B cell (primary cell): ENCODE measurements around the gene TBXA2R.

ENCODE experiments used
- EZH2 ChIP-seq: IDR thresholded peaks from 2 replicates; pipeline ENCODE4 v1.6.1; 2012; ENCODE audit warnings: borderline replicate concordance, low read depth, mild to moderate bottlenecking, moderate library complexity, low read length; ENCODE audit not compliant: insufficient read depth, poor library complexity, severe bottlenecking
- TF ChIP-seq, protein P1 (sequence below): fragments of 200-600 bp; IDR thresholded peaks from one replicate; pipeline ENCODE4 v1.8.0; 2022; ENCODE audit warnings: antibody characterized with exemption, mild to moderate bottlenecking

DNA sequence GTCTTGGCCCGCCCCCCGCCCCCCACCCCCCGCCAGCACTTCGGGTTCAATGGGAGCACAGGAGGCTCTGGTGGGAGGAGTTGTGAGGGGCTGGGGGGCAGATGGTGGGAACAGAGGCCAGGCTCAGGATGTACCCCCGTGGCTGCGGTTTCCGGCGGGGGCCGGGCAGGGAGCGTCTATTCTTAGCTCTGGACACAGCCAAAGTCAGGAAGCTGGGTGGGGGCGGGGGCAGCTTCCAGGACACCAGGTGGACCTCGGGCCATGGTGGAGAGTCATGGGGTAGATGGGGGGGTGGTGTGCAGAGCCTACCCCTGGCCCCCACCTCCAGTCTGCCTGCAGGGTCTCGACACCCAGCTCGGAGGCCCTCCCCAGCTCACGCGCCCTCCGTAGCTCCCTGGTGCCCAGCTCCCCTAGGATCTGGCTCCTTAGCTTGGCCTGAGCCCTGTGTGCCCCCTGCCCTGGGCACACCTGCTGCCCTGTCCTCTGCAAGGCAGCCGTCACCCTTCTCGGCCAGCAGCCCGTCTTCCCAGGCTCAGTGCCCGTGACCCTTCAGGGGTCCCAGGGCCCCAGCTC lies 2.2 kb upstream of the TBXA2R start:
- TF ChIP-seq, protein P1, sequence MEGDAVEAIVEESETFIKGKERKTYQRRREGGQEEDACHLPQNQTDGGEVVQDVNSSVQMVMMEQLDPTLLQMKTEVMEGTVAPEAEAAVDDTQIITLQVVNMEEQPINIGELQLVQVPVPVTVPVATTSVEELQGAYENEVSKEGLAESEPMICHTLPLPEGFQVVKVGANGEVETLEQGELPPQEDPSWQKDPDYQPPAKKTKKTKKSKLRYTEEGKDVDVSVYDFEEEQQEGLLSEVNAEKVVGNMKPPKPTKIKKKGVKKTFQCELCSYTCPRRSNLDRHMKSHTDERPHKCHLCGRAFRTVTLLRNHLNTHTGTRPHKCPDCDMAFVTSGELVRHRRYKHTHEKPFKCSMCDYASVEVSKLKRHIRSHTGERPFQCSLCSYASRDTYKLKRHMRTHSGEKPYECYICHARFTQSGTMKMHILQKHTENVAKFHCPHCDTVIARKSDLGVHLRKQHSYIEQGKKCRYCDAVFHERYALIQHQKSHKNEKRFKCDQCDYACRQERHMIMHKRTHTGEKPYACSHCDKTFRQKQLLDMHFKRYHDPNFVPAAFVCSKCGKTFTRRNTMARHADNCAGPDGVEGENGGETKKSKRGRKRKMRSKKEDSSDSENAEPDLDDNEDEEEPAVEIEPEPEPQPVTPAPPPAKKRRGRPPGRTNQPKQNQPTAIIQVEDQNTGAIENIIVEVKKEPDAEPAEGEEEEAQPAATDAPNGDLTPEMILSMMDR = no peak
- TF ChIP-seq EZH2 = no peak
